Activated T-helper 9 cell treated with anti-CD3 and anti-CD28 coated beads, Interleukin-2, amount 50 U/mL, for 16 hours (primary cell): ENCODE data around the gene UNC13C.
"Not testable (repeated sequence)": the region's sequence is repeated elsewhere in the genome, so short reads cannot be mapped to it uniquely, and the experiment has no call there.

Experiments
- DNase-seq: peaks from one replicate; pipeline ENCODE4 v3.0.0-alpha.2; 2020; ENCODE audit warnings: low read depth

UNC13C gene

DNA sequence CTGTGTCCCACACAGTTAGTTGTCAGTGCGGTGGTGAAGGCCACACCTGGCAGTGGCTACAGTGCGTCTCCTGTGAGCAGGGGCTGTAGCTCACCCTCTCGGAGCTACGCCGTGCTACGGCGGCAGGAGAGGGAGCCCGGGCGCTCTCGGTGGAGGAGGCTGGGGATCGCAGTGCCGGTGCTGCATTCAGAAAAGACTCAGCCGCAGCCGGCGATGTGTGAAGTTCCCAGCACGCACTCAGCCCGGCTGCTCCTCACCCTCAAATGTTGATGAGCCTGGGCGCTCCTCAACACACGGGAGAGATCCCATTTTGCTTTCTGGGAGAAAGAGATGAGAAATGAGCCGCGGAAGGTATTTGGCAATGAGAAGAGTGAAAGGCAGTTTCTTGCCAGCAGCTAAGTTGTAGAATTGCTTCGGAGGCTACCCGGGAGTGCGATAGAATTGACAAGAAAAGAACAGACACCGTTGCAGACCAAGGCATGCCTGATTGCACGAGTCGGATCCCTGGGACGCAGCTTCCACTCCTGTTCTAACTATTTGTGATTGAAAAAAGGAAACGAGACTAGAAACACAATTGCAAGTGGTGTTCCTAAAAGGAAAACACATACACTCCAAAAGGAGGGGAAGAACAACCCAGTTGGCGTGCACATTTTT, at the start of gene UNC13C:
TSS of gene UNC13C (plus strand) at position 189 of the 654 bp plus-strand sequence. CDS start 34,463 bp downstream, outside the sequence.
- no peak for DNase-seq

DNA sequence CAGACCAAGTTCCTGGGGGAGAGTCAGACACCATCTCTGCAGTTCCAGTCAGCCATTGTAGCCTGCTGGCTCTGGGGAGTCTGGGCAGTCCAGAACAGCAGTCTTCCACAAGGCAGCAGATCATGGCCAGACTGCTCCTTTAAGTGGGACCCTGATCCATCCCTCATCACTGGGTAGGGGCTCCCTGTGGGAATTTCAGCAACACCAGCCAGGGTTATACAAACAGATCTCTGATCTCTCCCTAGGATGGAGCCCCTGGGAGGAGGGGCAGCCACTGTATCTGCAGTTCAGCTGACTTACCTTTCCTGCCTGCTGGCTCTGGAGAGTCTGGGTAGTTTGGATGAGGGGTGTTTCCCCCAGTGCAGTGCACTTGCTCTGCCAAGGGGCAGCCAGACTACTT, 42.1 kb upstream of the UNC13C start:
- DNase-seq: no peak

DNA sequence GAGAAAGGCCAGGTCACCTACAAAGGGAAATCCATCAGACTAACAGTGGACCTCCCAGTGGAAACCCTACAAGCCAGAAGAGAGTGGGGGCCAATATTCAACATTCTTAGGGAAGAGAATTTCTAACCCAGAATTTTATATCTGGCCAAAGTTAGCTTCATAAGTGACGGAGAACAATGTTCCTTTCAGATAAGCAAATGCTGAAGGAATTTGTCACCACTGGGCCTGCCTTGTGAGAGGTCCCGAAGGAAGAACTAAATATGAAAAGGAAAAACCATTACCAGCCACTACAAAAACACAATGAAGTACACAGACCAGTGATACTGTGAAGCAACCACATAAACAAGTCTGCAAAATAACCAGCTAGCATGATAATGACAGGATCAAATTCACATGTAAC, 40.6 kb upstream of the UNC13C start:
- not testable (repeated sequence) for DNase-seq

GRCh38 chr15:53950572-53950971, 27.7 kb upstream of the UNC13C start:
- DNase-seq: no peak

- DNase-seq: no peak
These were observed 22.8 kb upstream of the UNC13C start for GRCh38 chr15:53955396-53955795.

DNA sequence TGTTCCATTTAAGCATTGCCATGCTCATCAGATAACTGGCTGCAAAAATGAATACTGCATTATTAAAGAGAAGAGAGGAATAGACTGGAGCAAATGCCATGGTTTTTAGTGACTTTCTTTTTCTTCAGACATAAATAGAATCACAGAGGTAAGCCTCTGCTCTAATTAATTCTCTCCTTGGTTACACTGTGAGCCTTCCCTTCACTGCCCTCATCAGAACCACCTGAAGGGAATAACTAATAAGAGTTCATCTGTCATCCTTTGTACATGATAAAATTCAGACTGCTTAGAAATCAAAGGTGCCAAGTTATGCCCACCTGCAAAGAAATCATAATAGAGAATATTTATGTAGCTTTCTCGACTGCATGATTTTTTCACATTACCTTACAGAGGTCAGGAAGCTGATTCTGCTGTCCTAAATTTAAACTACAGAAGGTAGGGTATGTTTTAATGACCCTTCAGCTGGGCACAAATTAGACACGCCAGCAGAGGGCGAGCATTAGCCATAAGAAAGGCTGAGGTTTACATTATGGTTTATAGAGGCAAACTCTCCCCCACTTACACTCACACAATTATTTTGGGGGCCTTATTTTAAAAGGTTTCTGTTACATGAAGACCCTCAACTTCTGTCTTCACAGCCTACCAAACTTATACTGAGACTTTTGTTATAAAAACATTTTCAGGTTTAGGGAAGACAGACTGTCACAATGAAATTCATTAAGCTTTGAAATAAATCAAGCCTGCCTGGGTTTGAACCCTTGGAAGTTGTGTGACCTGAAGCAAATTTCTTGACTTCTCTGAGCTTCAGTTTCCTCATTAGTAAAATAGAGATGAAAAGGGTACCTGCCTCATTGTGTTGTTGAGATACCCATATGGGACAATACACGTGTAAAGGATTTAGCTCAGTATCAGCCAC, 15.3 kb upstream of the UNC13C start:
- no peak for DNase-seq

GRCh38 chr15:53963801-53964200, 14.4 kb upstream of the UNC13C start:
- no peak for DNase-seq

GRCh38 chr15:53974121-53974520, 4.1 kb upstream of the UNC13C start:
- DNase-seq: no peak

DNA sequence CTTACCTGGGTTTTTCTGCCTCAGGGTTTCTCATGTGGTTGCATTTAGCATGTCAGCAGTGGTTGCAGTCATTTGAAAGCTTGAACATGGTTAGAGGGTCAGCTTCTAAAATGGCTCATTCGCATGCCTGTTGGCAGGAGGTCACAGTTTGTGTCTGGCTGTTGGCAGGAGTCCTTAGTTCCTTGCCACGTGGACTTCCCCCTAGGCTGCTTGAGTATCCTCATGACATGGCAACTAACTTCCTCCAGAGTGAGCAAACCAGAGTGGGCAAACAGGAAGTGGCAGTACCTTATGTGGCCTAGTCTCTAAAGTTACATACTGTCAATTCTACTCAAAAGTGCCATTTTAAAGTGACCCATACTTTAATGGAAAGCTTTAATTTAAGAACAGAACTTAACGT, 3.4 kb upstream of the UNC13C start:
- no peak for DNase-seq

DNA sequence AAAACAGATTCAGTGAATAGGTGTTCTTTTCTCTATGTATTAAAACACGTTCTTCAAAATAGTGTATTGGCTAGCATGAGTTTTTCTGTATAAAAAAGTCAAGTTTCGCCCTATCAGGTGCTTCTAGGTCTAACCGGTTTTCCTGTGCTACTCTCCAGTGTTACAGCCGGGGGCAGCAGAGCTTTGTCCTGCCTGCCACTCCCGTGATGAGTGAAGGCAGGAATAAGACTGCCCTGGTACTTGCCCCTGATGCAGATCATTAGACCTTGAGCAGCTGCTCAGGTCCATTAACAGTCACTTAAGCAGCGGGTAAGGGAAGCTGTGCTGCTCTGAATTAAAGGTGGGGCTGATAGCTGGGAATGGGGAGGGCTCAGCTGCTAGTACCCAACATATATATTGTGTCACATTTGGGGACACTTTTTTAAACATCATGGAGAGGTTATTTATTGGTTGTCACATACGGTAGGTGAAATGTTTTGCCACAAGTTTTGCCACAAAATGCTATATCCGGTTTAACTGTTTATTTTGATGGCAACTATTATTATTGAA, 1.3 kb upstream of the UNC13C start:
- DNase-seq: no peak

GRCh38 chr15:53979051-53979788, 979 bp downstream of the UNC13C start:
- no peak for DNase-seq

DNA sequence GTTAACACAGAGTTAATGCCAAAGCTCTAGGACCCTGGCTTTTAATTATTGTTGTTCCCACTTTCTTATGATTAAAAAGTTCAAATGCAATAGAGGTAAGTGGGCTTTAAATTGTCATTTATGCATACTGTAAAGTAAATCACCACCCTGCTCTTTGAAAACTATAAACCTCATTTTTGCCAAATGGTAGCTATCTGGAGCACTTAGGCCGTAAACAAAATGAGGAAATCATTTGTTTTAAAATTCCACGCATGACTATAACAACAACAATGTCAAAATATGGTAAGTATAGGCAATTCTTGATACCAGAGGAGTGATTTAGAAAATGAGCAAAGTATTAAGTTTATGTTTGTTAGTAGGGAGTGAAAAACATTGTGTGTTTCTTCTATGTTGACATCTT, 1.8 kb downstream of the UNC13C start:
- no peak for DNase-seq

GRCh38 chr15:53982071-53982680, 3.9 kb downstream of the UNC13C start:
- no peak for DNase-seq

DNA sequence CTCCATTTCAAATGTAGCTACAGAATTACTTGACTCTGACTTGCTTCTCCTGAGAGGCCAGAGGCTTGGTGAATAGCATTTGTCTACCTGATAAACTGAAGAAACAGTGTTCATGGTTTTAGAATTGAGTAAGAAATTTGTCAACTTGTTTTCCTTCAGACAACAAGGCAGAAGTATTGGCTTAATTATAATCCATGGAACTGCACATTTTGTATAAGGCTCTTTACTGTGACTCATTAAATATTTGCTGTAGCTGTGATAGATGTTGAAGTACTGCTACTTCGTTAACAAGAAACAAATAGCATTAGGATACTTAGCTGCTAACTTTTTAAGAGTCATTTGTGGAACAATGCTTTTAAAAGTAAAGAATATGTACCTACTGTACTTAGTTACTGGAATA, 4.6 kb downstream of the UNC13C start:
- DNase-seq: no peak

GRCh38 chr15:53984221-53984620, 6.0 kb downstream of the UNC13C start:
- DNase-seq: no peak

- no peak for DNase-seq
These were observed 7.3 kb downstream of the UNC13C start for GRCh38 chr15:53985562-53985961.

- DNase-seq: no peak
These were observed 9.2 kb downstream of the UNC13C start for GRCh38 chr15:53987480-53987879.

DNA sequence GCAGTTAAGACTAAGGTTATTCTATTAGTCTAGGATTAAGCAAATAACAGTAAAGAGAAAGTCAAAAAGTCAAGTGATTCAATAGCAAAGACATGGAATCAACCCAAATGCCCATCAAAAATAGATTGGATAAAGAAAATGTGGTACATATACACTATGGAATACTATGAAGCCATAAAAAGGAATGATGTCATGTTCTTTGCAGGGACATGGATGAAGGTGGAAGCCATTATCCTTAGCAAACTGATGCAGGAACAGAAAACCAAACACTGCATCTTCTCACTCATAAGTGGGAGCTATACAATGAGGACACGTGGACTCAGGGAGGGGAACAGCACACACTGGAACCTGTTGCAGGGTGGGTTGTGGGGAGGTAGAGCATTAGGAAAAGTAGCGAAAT, 29.0 kb downstream of the UNC13C start:
- DNase-seq: no peak

- no peak for DNase-seq
These were observed 33.4 kb downstream of the UNC13C start for GRCh38 chr15:54011656-54012055.

DNA sequence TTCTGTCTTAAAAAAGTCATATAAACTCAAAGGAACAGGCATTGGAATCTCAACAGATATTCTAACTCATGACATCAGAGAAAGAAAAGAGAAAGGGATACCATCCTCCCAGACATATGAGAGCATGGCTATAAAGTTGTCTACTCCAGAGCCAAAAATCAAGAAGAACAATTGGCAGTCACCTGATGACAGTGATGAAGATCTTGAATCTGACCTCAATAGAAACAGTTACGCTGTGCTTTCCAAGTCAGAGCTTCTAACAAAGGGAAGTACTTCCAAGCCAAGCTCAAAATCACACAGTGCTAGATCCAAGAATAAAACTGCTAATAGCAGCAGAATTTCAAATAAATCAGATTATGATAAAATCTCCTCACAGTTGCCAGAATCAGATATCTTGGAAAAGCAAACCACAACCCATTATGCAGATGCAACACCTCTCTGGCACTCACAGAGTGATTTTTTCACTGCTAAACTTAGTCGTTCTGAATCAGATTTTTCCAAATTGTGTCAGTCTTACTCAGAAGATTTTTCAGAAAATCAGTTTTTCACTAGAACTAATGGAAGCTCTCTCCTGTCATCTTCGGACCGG, 35.9 kb downstream of the UNC13C start:
- no peak for DNase-seq

DNA sequence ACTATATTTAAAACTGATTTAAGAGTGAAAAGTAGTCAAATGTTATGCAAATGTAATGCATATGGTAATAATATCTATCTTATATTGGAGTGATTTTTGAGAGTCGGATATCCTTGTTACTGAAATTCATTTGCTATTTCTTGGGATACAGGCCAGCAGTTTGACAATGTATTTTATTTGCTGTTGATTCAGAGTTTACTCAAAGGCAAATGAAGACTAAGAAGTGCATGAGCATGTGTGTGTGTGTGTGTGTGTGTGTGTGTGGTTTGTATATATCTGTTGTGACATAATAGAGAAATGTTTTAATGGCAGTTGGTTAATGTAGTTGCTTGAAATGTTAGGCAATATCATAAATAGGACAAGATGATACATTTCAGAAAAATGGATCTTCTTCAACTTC, 39.0 kb downstream of the UNC13C start:
- no peak for DNase-seq

DNA sequence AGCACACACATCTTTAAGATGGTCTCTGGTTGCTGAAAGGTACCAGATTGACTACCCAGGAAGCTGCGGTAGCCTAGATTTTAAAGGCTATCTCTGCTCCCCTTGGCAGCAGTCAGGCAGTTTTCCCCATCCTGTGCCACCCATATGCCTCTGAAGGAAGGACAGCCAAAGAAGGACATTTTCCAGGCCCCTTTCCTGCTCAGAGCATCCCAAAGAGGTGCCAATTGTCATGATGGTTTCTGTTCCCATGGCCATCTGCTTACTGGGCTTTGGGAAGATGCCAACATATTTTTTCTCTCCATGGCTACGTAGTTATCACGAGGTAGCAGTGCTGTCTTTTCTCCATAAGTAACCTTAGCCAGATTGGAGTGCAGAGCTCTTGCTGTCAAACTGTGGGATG, 39.7 kb downstream of the UNC13C start:
- no peak for DNase-seq
